Caco-2 (cell line): ENCODE results near the gene CLEC2B. TPM values are rescaled to one million over a fixed set of nuclear protein-coding genes. Genes with fewer than 3 reads are reported as not detected.

Source experiments
- BruUV-seq: library from RNA; stranded (reverse); fragments of 400-500 nt; replicated peaks from 2 replicates; lab custom pipeline; 2021; lab: Mats Ljungman, UMichigan
- CTCF ChIA-PET: fragments of 300-600 bp; sonication (Branson Sonifier 250); formaldehyde crosslinking; loops from one replicate; lab custom pipeline; 2022; ENCODE audit warnings: antibody characterized with exemption; lab: Charles Lee
- POLR2A ChIA-PET: fragments of 300-600 bp; sonication (Branson Sonifier 250); formaldehyde crosslinking; loops from one replicate; lab custom pipeline; 2022; ENCODE audit warnings: antibody characterized with exemption; lab: Charles Lee
- DNase-seq, 2 experiments: peaks; one replicate each; pipeline versions ENCODE4 v3.0.0 to v3.0.0-alpha.2; 2020 to 2022
- H3K27me3 ChIP-seq: replicated peaks from 2 replicates; pipeline ENCODE4 v1.6.0; 2011; ENCODE audit warnings: low read length; ENCODE audit not compliant: control insufficient read depth, insufficient read depth
- H3K36me3 ChIP-seq: 2 replicates; pipeline ENCODE4 v1.5.1; 2011; ENCODE audit warnings: low read length; ENCODE audit not compliant: control insufficient read depth, insufficient read depth
- H3K4me1 ChIP-seq: fragments of 250-450 bp; sonication (Bioruptor Pico); 2 replicates; pipeline ENCODE4 v1.5.1; 2020; ENCODE audit warnings: mild to moderate bottlenecking
- H3K4me3 ChIP-seq: 2 replicates; pipeline ENCODE4 v1.5.1; 2011; ENCODE audit warnings: low read depth, mild to moderate bottlenecking, control low read depth, low read length
- H3K9me3 ChIP-seq: fragments of 250-450 bp; sonication (Bioruptor Pico); 2 replicates; pipeline ENCODE4 v1.5.1; 2020; ENCODE audit warnings: mild to moderate bottlenecking, moderate library complexity
- H3K27ac Mint-ChIP-seq: one replicate; pipeline ENCODE4 v1.8.0; 2022; ENCODE audit warnings: mixed read lengths; ENCODE audit not compliant: unreplicated experiment
- H3K27me3 Mint-ChIP-seq: one replicate; pipeline ENCODE4 v1.8.0; 2022; ENCODE audit warnings: mixed read lengths; ENCODE audit not compliant: insufficient read depth, unreplicated experiment
- H3K36me3 Mint-ChIP-seq: one replicate; pipeline ENCODE4 v1.8.0; 2022; ENCODE audit warnings: mild to moderate bottlenecking, mixed read lengths; ENCODE audit not compliant: insufficient read depth, unreplicated experiment
- H3K4me1 Mint-ChIP-seq: one replicate; pipeline ENCODE4 v1.8.0; 2022; ENCODE audit warnings: low read depth, mixed read lengths; ENCODE audit not compliant: unreplicated experiment
- H3K4me3 Mint-ChIP-seq: one replicate; pipeline ENCODE4 v1.8.0; 2022; ENCODE audit warnings: mild to moderate bottlenecking, moderate library complexity, mixed read lengths; ENCODE audit not compliant: unreplicated experiment
- H3K9me3 Mint-ChIP-seq: one replicate; pipeline ENCODE4 v1.8.0; 2022; ENCODE audit warnings: mixed read lengths; ENCODE audit not compliant: unreplicated experiment
- intact Hi-C: fragments of 100-400 bp; cut with micrococcal nuclease; formaldehyde crosslinking; loops from one replicate; pipeline ENCODE4 v1.10.0; 2022; ENCODE audit not compliant: unreplicated experiment
- total RNA-seq: library from RNA; stranded (reverse); gene quantifications from 2 replicates; pipeline ENCODE4 v1.2.3, GENCODE V29; 2022
- TF ChIP-seq, protein P1 (sequence below), 2 experiments: fragments of 200-600 bp in 1 of 2; IDR thresholded peaks; 1 replicate in 1 of 2; 2 replicates in 1 of 2; pipeline versions ENCODE4 v1.5.1 to v1.8.0; 2011 to 2022; ENCODE audit warnings: antibody characterized with exemption in 1 of 2, control low read depth in 1 of 2, inconsistent platforms in 1 of 2, low read depth in 1 of 2, low read length in 1 of 2, mild to moderate bottlenecking in 1 of 2, moderate library complexity in 1 of 2; ENCODE audit not compliant: insufficient read depth in 1 of 2, severe bottlenecking in 1 of 2, unreplicated experiment in 1 of 2

CLEC2B gene
- total RNA-seq, 1 experiment from 2014 or later = not detected

DNA sequence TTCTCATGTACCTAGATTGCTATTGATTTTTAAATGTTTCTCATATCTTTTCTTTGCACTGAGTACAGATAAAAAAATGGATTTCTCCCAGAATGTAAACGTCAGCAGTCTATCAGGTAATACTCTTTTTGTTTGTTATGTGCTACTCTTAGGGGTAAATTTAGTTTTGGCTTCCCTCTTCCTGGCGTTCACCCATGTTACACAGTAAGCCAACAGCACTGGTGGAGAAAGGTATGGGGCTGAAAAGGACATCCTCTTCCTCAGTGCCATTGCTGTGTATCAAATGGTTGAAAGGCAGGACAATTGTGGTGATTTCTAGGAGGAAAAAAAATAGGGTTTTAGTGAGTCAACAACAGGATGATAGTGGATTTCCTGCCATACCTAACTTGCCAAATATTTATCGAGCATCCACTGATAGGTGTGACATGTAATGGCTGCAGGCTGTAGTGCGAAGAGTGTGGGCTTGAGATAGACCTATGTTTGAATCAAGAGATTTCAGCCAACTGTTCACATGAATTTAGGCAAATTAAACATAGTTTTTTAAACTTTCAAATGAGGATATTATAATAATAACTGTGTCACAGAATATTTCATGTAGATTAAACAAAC is 19.6 kb upstream of the CLEC2B start:
- Histone ChIP-seq H3K9me3 (no peaks in the 10 kb centered on the region), H3K36me3 (no peaks in the 10 kb centered on the region), H3K4me1 (no peaks in the 10 kb centered on the region), H3K4me3 (no peak overlapping the region), H3K27me3 (no peaks in the 10 kb centered on the region)
- intact Hi-C loops = no loop called here
- Mint-ChIP-seq H3K27ac (no peak overlapping the region), H3K36me3 (no peaks in the 10 kb centered on the region), H3K4me3 (no peak overlapping the region), H3K4me1 (no peaks in the 10 kb centered on the region), H3K9me3 (no peaks in the 10 kb centered on the region), H3K27me3 (peaks cover 10% of the 10 kb centered on the region)
- no TSS peak for BruUV-seq
- DNase-seq = no peak
- CTCF ChIA-PET = no interaction called here
- TF ChIP-seq, protein P1, sequence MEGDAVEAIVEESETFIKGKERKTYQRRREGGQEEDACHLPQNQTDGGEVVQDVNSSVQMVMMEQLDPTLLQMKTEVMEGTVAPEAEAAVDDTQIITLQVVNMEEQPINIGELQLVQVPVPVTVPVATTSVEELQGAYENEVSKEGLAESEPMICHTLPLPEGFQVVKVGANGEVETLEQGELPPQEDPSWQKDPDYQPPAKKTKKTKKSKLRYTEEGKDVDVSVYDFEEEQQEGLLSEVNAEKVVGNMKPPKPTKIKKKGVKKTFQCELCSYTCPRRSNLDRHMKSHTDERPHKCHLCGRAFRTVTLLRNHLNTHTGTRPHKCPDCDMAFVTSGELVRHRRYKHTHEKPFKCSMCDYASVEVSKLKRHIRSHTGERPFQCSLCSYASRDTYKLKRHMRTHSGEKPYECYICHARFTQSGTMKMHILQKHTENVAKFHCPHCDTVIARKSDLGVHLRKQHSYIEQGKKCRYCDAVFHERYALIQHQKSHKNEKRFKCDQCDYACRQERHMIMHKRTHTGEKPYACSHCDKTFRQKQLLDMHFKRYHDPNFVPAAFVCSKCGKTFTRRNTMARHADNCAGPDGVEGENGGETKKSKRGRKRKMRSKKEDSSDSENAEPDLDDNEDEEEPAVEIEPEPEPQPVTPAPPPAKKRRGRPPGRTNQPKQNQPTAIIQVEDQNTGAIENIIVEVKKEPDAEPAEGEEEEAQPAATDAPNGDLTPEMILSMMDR (IDR thresholded peaks at IDR 0.05; ENCODE audit: insufficient read depth in 1 of 2, low read depth in 1 of 2, low read length in 1 of 2, severe bottlenecking in 1 of 2, unreplicated experiment in 1 of 2) = no peak
- POLR2A ChIA-PET = no interaction called here

DNA sequence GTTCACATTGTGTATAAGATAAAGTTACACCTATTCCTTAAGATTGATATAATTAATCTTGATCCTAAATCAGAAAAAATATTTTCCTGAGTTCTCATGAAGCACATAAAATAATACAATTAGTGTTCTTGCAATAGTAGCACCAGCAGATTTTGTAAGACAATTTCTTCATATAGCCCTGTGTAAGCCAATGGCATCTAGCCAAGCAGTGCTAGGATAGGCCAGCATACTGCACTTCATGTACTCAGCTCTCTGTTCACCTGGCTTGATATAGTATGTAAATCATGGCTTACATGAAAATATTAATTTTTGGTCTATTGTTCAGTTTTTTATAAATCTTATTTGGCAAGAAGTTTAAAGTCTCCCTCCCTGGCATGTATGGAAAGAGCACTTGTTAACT is 14.0 kb upstream of the CLEC2B start:
- TF ChIP-seq, protein P1 (IDR thresholded peaks at IDR 0.05; ENCODE audit: insufficient read depth in 1 of 2, low read depth in 1 of 2, low read length in 1 of 2, severe bottlenecking in 1 of 2, unreplicated experiment in 1 of 2) = no peak
- no peak overlapping the region for H3K4me3 Mint-ChIP-seq

DNA sequence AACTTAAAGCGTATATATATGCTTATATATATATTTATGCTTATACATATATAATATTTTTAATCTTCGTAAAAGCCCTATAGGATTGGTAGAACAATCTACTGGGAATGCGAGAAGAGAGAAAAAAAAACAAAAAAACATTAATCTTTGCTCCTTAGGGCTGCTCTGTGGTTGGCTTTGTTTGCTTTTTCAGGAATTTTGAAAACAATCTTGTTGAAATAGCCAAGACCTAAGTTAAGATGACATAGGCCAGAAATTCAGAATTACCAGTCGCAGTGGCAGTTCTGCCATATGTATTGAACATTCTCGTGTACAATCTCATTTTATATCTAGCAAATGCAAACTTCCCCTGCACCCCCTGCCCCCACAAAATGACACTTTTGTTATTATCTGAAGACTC is 12.8 kb upstream of the CLEC2B start:
- Histone ChIP-seq H3K4me1 (no peaks in the 10 kb centered on the region), H3K27me3 (no peaks in the 10 kb centered on the region), H3K9me3 (no peaks in the 10 kb centered on the region), H3K4me3 (no peak overlapping the region), H3K36me3 (no peaks in the 10 kb centered on the region)
- H3K27me3 Mint-ChIP-seq = peaks cover 18% of the 10 kb centered on the region
- no peak overlapping the region for H3K4me3 Mint-ChIP-seq
- H3K27ac Mint-ChIP-seq = no peak overlapping the region
- BruUV-seq = no TSS peak
- POLR2A ChIA-PET = no interaction called here
- no peaks in the 10 kb centered on the region for H3K4me1 Mint-ChIP-seq
- no peaks in the 10 kb centered on the region for H3K9me3 Mint-ChIP-seq
- TF ChIP-seq, protein P1 (IDR thresholded peaks at IDR 0.05; ENCODE audit: insufficient read depth in 1 of 2, low read depth in 1 of 2, low read length in 1 of 2, severe bottlenecking in 1 of 2, unreplicated experiment in 1 of 2) = no peak
- no peaks in the 10 kb centered on the region for H3K36me3 Mint-ChIP-seq
- DNase-seq = no peak
- intact Hi-C loops = no loop called here
- CTCF ChIA-PET = no interaction called here

More for the DNA sequence above, 14.0 kb upstream of the CLEC2B start:
- Mint-ChIP-seq H3K9me3 (no peaks in the 10 kb centered on the region), H3K27ac (no peak overlapping the region), H3K4me1 (no peaks in the 10 kb centered on the region), H3K27me3 (peaks cover 16% of the 10 kb centered on the region), H3K36me3 (no peaks in the 10 kb centered on the region)
- H3K27me3 ChIP-seq = no peaks in the 10 kb centered on the region
- ChIA-PET POLR2A (no interaction called here), CTCF (no interaction called here)
- H3K4me1 ChIP-seq = no peaks in the 10 kb centered on the region
- H3K36me3 ChIP-seq = no peaks in the 10 kb centered on the region
- no TSS peak for BruUV-seq
- H3K9me3 ChIP-seq = no peaks in the 10 kb centered on the region
- DNase-seq = no peak
- intact Hi-C loops = no loop called here
- no peak overlapping the region for H3K4me3 ChIP-seq
